ENCODE measurements around the gene NR2E1.

DNA sequence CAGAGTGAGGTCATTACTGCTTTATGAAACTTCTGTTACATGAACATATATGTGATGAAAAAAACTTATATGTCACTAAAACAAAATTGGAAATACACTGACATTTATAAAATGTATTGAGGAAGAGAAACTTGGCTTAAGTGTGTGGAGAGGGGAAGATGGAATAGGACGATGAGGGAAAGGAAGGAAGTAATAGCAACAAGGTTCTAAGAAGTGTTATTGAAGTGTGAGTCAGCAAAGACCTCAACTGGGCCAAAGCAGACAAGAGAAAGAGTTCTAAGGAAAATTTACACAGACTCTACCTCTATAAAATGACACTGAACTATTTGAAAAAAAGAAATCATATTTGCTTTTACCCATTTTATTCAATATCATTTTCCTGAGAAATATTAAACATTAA lies 56.7 kb downstream of the NR2E1 start:
- TF ChIP-seq FOXM1 (IDR thresholded peaks at IDR 0.05; ENCODE audit: low read depth, low read length): no peak
- TF ChIP-seq, protein P1, sequence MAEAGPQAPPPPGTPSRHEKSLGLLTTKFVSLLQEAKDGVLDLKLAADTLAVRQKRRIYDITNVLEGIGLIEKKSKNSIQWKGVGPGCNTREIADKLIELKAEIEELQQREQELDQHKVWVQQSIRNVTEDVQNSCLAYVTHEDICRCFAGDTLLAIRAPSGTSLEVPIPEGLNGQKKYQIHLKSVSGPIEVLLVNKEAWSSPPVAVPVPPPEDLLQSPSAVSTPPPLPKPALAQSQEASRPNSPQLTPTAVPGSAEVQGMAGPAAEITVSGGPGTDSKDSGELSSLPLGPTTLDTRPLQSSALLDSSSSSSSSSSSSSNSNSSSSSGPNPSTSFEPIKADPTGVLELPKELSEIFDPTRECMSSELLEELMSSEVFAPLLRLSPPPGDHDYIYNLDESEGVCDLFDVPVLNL (IDR thresholded peaks at IDR 0.05; ENCODE audit: low read depth, low read length): no peak
- TF ChIP-seq, protein P2, sequence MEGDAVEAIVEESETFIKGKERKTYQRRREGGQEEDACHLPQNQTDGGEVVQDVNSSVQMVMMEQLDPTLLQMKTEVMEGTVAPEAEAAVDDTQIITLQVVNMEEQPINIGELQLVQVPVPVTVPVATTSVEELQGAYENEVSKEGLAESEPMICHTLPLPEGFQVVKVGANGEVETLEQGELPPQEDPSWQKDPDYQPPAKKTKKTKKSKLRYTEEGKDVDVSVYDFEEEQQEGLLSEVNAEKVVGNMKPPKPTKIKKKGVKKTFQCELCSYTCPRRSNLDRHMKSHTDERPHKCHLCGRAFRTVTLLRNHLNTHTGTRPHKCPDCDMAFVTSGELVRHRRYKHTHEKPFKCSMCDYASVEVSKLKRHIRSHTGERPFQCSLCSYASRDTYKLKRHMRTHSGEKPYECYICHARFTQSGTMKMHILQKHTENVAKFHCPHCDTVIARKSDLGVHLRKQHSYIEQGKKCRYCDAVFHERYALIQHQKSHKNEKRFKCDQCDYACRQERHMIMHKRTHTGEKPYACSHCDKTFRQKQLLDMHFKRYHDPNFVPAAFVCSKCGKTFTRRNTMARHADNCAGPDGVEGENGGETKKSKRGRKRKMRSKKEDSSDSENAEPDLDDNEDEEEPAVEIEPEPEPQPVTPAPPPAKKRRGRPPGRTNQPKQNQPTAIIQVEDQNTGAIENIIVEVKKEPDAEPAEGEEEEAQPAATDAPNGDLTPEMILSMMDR (IDR thresholded peaks at IDR 0.05 in 2 of 3, conservative IDR thresholded peaks at IDR 0.05 in 1 of 3; ENCODE audit: control insufficient read depth in 2 of 3, extremely low read depth in 1 of 3, insufficient read depth in 1 of 3, low read depth in 3 of 3, low read length in 3 of 3): no peak
- no peak for TF ChIP-seq ATF2 (IDR thresholded peaks at IDR 0.05; ENCODE audit: low read length)
- TF ChIP-seq SRF (IDR thresholded peaks at IDR 0.05; ENCODE audit: low read depth in 2 of 2, low read length in 2 of 2): no peak
- TF ChIP-seq CEBPB (IDR thresholded peaks at IDR 0.05; ENCODE audit: borderline replicate concordance in 1 of 2, low read depth in 2 of 2, low read length in 2 of 2): no peak
- no peak for TF ChIP-seq USF1 (IDR thresholded peaks at IDR 0.05; ENCODE audit: borderline replicate concordance, extremely low read length, insufficient read depth, low read depth, low read length)
- TF ChIP-seq ZBTB40 (IDR thresholded peaks at IDR 0.05; ENCODE audit: borderline replicate concordance): no peak
- TF ChIP-seq EZH2 (IDR thresholded peaks at IDR 0.05; ENCODE audit: borderline replicate concordance, control insufficient read depth, low read depth, low read length): no peak
- TF ChIP-seq CEBPZ (IDR thresholded peaks at IDR 0.05; ENCODE audit: low read depth, low read length): no peak
- TF ChIP-seq CUX1 (IDR thresholded peaks at IDR 0.05; ENCODE audit: insufficient replicate concordance, low read depth, low read length): no peak
- TF ChIP-seq BHLHE40 (IDR thresholded peaks at IDR 0.05; ENCODE audit: borderline replicate concordance in 1 of 2, low read depth in 2 of 2, low read length in 1 of 2): no peak
- no peak for TF ChIP-seq POLR2A (IDR thresholded peaks at IDR 0.05; ENCODE audit: low read depth, low read length)

All from GM12878 (cell line).